H1 (cell line): ENCODE measurements around the gene C1QL3. TPM values are rescaled to one million over a fixed set of nuclear protein-coding genes. Genes with fewer than 3 reads are reported as not detected.

Source experiments
- CTCF ChIA-PET: fragments of 300-600 bp; sonication (Branson Sonifier 250); formaldehyde crosslinking; loops from one replicate; lab custom pipeline; 2021; ENCODE audit not compliant: partially characterized antibody; lab: Charles Lee
- POLR2A ChIA-PET: fragments of 300-600 bp; sonication (Branson Sonifier 250); formaldehyde crosslinking; loops from one replicate; lab custom pipeline; 2021; ENCODE audit warnings: inconsistent platforms; ENCODE audit not compliant: partially characterized antibody; lab: Charles Lee
- DNase-seq, 2 experiments: peaks; one replicate each; pipeline versions ENCODE4 v3.0.0 to v3.0.0-alpha.2; 2010 to 2022; ENCODE audit warnings: low spot score in 2 of 2, low read depth in 1 of 2, mixed read lengths in 1 of 2
- FAIRE-seq: peaks from 2 replicates; lab custom pipeline; 2011; peaks lifted over from hg19 to GRCh38; lab: Jason Lieb, UNC
- H2AFZ ChIP-seq: 2 replicates; pipeline ENCODE4 v1.8.1; 2012; ENCODE audit warnings: low read length, inconsistent platforms
- H2AK5ac ChIP-seq: 2 replicates; pipeline ENCODE4 v1.6.1; 2013; ENCODE audit warnings: low read depth, low read length
- H2BK120ac ChIP-seq: replicated peaks from 2 replicates; pipeline ENCODE3; 2013; ENCODE audit warnings: low read depth, low read length, inconsistent platforms
- H2BK12ac ChIP-seq: 2 replicates; pipeline ENCODE4 v1.6.1; 2013; ENCODE audit warnings: low read depth, low read length
- H2BK15ac ChIP-seq: 2 replicates; pipeline ENCODE4 v1.6.1; 2013; ENCODE audit warnings: low read length
- H2BK20ac ChIP-seq: 2 replicates; pipeline ENCODE4 v1.6.1; 2013; ENCODE audit warnings: low read length
- H2BK5ac ChIP-seq: 2 replicates; pipeline ENCODE4 v1.6.1; 2013; ENCODE audit warnings: low read depth, low read length
- H3K14ac ChIP-seq: 2 replicates; pipeline ENCODE4 v1.6.1; 2013; ENCODE audit warnings: inconsistent platforms; ENCODE audit not compliant: insufficient read length
- H3K18ac ChIP-seq: 2 replicates; pipeline ENCODE4 v1.6.1; 2013; ENCODE audit warnings: low read length; ENCODE audit errors: extremely low read depth
- H3K23ac ChIP-seq: 2 replicates; pipeline ENCODE4 v1.6.1; 2013; ENCODE audit warnings: inconsistent platforms; ENCODE audit not compliant: insufficient read length
- H3K23me2 ChIP-seq: 2 replicates; pipeline ENCODE4 v1.6.1; 2013; ENCODE audit warnings: low read depth, low read length
- H3K27ac ChIP-seq: 2 replicates; pipeline ENCODE4 v1.6.1; 2011; ENCODE audit warnings: low read depth, low read length, inconsistent platforms
- H3K27me3 ChIP-seq, 4 experiments: replicated peaks in 1 of 4; 1 replicate in 1 of 4; 2 replicates in 3 of 4; pipeline versions ENCODE4 v1.6.1 to v1.8.1; 2011 to 2013; ENCODE audit warnings: low read length in 3 of 4, mild to moderate bottlenecking in 3 of 4, inconsistent platforms in 2 of 4, mixed read lengths in 2 of 4, moderate library complexity in 1 of 4; ENCODE audit not compliant: control insufficient read depth in 3 of 4, insufficient read depth in 3 of 4; ENCODE audit errors: extremely low read depth in 1 of 4
- H3K36me3 ChIP-seq, 4 experiments: 2 replicates each; pipeline versions ENCODE4 v1.6.1 to v1.8.1; 2011 to 2013; ENCODE audit warnings: mild to moderate bottlenecking in 4 of 4, low read length in 3 of 4, moderate library complexity in 2 of 4, control low read depth in 1 of 4, inconsistent platforms in 1 of 4; ENCODE audit not compliant: insufficient read depth in 4 of 4, control insufficient read depth in 2 of 4
- H3K4ac ChIP-seq: replicated peaks from 2 replicates; pipeline ENCODE3; 2013; ENCODE audit warnings: low read length, low read depth, mixed read lengths, inconsistent platforms; ENCODE audit not compliant: insufficient read length
- H3K4me1 ChIP-seq, 4 experiments: replicated peaks in 1 of 4; 1 replicate in 1 of 4; 2 replicates in 3 of 4; pipeline versions ENCODE4 v1.6.1 to v1.8.1; 2011 to 2013; ENCODE audit warnings: low read length in 3 of 4, inconsistent platforms in 2 of 4, mixed read lengths in 1 of 4; ENCODE audit not compliant: insufficient read depth in 4 of 4, control insufficient read depth in 3 of 4
- H3K4me2 ChIP-seq, 2 experiments: 2 replicates each; pipeline versions ENCODE4 v1.6.1 to v1.8.1; 2011 to 2013; ENCODE audit warnings: low read depth in 2 of 2, low read length in 2 of 2, control low read depth in 1 of 2, inconsistent platforms in 1 of 2, mild to moderate bottlenecking in 1 of 2; ENCODE audit not compliant: insufficient read depth in 1 of 2
- H3K4me3 ChIP-seq, 4 experiments: fragments of 200-600, 300-600 bp in 1 of 4; sonication (generic), shearing (Covaris generic), sonication (Bioruptor Twin) in 1 of 4; 2 replicates each; pipeline versions ENCODE4 v1.5.1 to v1.8.1; 2011 to 2016; ENCODE audit warnings: low read length in 4 of 4, low read depth in 3 of 4, control low read depth in 2 of 4, inconsistent platforms in 2 of 4, mild to moderate bottlenecking in 2 of 4, mixed read lengths in 1 of 4, moderate library complexity in 1 of 4; ENCODE audit not compliant: insufficient read depth in 2 of 4; ENCODE audit errors: extremely low read depth in 1 of 4
- H3K56ac ChIP-seq: replicated peaks from 2 replicates; pipeline ENCODE3; 2013; ENCODE audit warnings: low read depth, mild to moderate bottlenecking, mixed read lengths, low read length, inconsistent platforms; ENCODE audit not compliant: insufficient read length
- H3K79me1 ChIP-seq: 2 replicates; pipeline ENCODE4 v1.6.1; 2013; ENCODE audit warnings: low read depth, low read length, control low read depth
- H3K79me2 ChIP-seq, 2 experiments: 2 replicates each; pipeline versions ENCODE4 v1.6.1 to v1.8.1; 2012 to 2013; ENCODE audit warnings: low read length in 2 of 2, mild to moderate bottlenecking in 2 of 2, inconsistent platforms in 1 of 2; ENCODE audit not compliant: insufficient read depth in 2 of 2, control insufficient read depth in 1 of 2
- H3K9ac ChIP-seq, 4 experiments: replicated peaks in 1 of 4; 1 replicate in 1 of 4; 2 replicates in 3 of 4; pipeline versions ENCODE4 v1.6.1 to v1.8.1; 2011 to 2013; ENCODE audit warnings: low read depth in 3 of 4, low read length in 3 of 4, control low read depth in 2 of 4, mild to moderate bottlenecking in 2 of 4, moderate library complexity in 2 of 4, inconsistent platforms in 1 of 4; ENCODE audit errors: extremely low read depth in 1 of 4
- H3K9me3 ChIP-seq, 2 experiments: 2 replicates each; pipeline versions ENCODE4 v1.6.1 to v1.8.1; 2012 to 2013; ENCODE audit warnings: mild to moderate bottlenecking in 2 of 2, moderate library complexity in 2 of 2, control low read depth in 1 of 2, inconsistent platforms in 1 of 2, low read depth in 1 of 2, low read length in 1 of 2, mixed read lengths in 1 of 2; ENCODE audit not compliant: insufficient read depth in 2 of 2
- H4K20me1 ChIP-seq, 2 experiments: replicated peaks in 1 of 2; 2 replicates each; pipeline versions ENCODE3 to v1.8.1; 2011 to 2013; ENCODE audit warnings: inconsistent platforms in 2 of 2, low read length in 2 of 2, mild to moderate bottlenecking in 1 of 2; ENCODE audit not compliant: insufficient read depth in 2 of 2, control insufficient read depth in 1 of 2
- H4K5ac ChIP-seq: 2 replicates; pipeline ENCODE4 v1.6.1; 2013; ENCODE audit warnings: low read length, low read depth, mixed read lengths, inconsistent platforms; ENCODE audit not compliant: insufficient read length
- H4K8ac ChIP-seq: 2 replicates; pipeline ENCODE4 v1.8.0; 2013; ENCODE audit warnings: mild to moderate bottlenecking, moderate library complexity, low read length, inconsistent platforms; ENCODE audit not compliant: insufficient read depth; ENCODE audit errors: extremely low read depth
- H4K91ac ChIP-seq: replicated peaks from 2 replicates; pipeline ENCODE3; 2013; ENCODE audit warnings: low read length, mixed read lengths, inconsistent platforms; ENCODE audit not compliant: insufficient read length
- CEBPB ChIP-seq: IDR thresholded peaks from 2 replicates; pipeline ENCODE4 v1.6.1; 2012; ENCODE audit warnings: low read depth, low read length
- CTCF ChIP-seq, 3 experiments: IDR thresholded peaks; 1 replicate in 2 of 3; 2 replicates in 1 of 3; pipeline versions ENCODE4 v1.5.1 to v1.6.1; 2011; ENCODE audit warnings: low read length in 3 of 3, mild to moderate bottlenecking in 3 of 3, inconsistent platforms in 2 of 3, low read depth in 1 of 3, moderate library complexity in 1 of 3; ENCODE audit not compliant: insufficient read depth in 1 of 3; ENCODE audit errors: control extremely low read depth in 1 of 3
- HDAC2 ChIP-seq, 2 experiments: fragments of 300-600 bp in 1 of 2; sonication (generic) in 1 of 2; IDR thresholded peaks; 2 replicates each; pipeline ENCODE4 v1.6.1; 2011 to 2012; ENCODE audit warnings: low read depth in 2 of 2, low read length in 2 of 2, mild to moderate bottlenecking in 2 of 2, moderate library complexity in 2 of 2, borderline replicate concordance in 1 of 2, inconsistent platforms in 1 of 2
- KDM4A ChIP-seq: IDR thresholded peaks from one replicate; pipeline ENCODE4 v1.7.1; 2012; ENCODE audit warnings: low read depth, mild to moderate bottlenecking, moderate library complexity, low read length, inconsistent platforms; ENCODE audit not compliant: severe bottlenecking
- KDM5A ChIP-seq: fragments of 200-600 bp; IDR thresholded peaks from 2 replicates; pipeline ENCODE4 v1.7.1; 2012; ENCODE audit warnings: mild to moderate bottlenecking, low read length, inconsistent platforms, mixed read lengths
- MAFK ChIP-seq: IDR thresholded peaks from 2 replicates; pipeline ENCODE4 v1.6.1; 2012; ENCODE audit warnings: low read depth, mild to moderate bottlenecking, improper control_type of control experiment, low read length
- SIX5 ChIP-seq: IDR thresholded peaks from 2 replicates; pipeline ENCODE4 v1.6.1; 2011; ENCODE audit warnings: mild to moderate bottlenecking, low read depth, low read length
- TBP ChIP-seq: IDR thresholded peaks from 2 replicates; pipeline ENCODE4 v1.6.1; 2011; ENCODE audit warnings: low read depth, low read length, improper control_type of control experiment
- WGBS, 2 experiments: shearing (Covaris generic) in 1 of 2; methylation state at CpG; one replicate each; pipeline versions ENCODE4 v1.1.6 to v1.1.7; 2013 to 2015; ENCODE audit warnings: low lambda C conversion rate in 2 of 2, mixed read lengths in 2 of 2, inconsistent platforms in 1 of 2, low coverage in 1 of 2, missing lambda C conversion rate in 1 of 2; ENCODE audit not compliant: insufficient replicate concordance in 2 of 2, insufficient coverage in 1 of 2, insufficient read length in 1 of 2; ENCODE audit errors: extremely low coverage in 1 of 2, missing lambda C conversion rate in 1 of 2; 5-methylcytosine and 5-hydroxymethylcytosine counted together
- polyA plus RNA-seq, 7 experiments: library from polyadenylated mRNA; depleted of rRNA in 3 of 7; stranded (reverse) in 5 of 7; unstranded in 2 of 7; fragments of >200 nt in 5 of 7; fragments of 200-250 nt in 2 of 7; gene quantifications; 1 replicate in 5 of 7; 2 replicates in 1 of 7; 4 replicates in 1 of 7; pipeline versions ENCODE4 v1.2.1 to v1.2.3, GENCODE V29; 2011 to 2013; ENCODE audit warnings: missing spikeins in 2 of 7, mixed read lengths in 2 of 7
- total RNA-seq: library from RNA; stranded (reverse); fragmentation: NEBNext Ultra II Directional; extraction: Animal tissue kit (Norgen Biotek cat#: 25700); gene quantifications from 2 replicates; pipeline ENCODE4 v1.2.1, GENCODE V29; 2021
- TF ChIP-seq, protein P1 (sequence below): IDR thresholded peaks from 2 replicates; pipeline ENCODE4 v1.6.1; 2012; ENCODE audit warnings: low read length, inconsistent platforms

C1QL3 gene
- total and polyA plus RNA-seq, 2 of the 8 experiments (the other 6 are each of a cell fraction or from before 2014, with no cell fraction given): 1.0 to 1.8 TPM

GRCh38 chr10:16545116-16545736 is 23.5 kb upstream of the C1QL3 start:
- POLR2A ChIA-PET: no interaction called here
- Histone ChIP-seq H3K36me3 (no peaks in the 10 kb centered on the region), H2BK20ac (no peak overlapping the region), H3K56ac (no peak overlapping the region), H3K79me1 (no peaks in the 10 kb centered on the region), H3K23ac (no peak overlapping the region), H2AK5ac (no peak overlapping the region), H3K4me1 (no peaks in the 10 kb centered on the region), H3K18ac (no peak overlapping the region), H2BK12ac (no peak overlapping the region), H3K4me3 (no peak overlapping the region), H3K14ac (no peak overlapping the region), H3K23me2 (no peaks in the 10 kb centered on the region), H4K20me1 (no peaks in the 10 kb centered on the region), H3K9ac (no peak overlapping the region), H3K27me3 (no peaks in the 10 kb centered on the region), H2BK15ac (no peak overlapping the region), H2BK120ac (no peak overlapping the region), H2BK5ac (no peak overlapping the region), H2AFZ (no peak overlapping the region), H3K79me2 (no peaks in the 10 kb centered on the region), H3K4ac (no peak overlapping the region), H4K8ac (no peak overlapping the region), H3K4me2 (no peak overlapping the region), H3K27ac (no peak overlapping the region), H4K5ac (no peak overlapping the region), H4K91ac (no peak overlapping the region), H3K9me3 (no peaks in the 10 kb centered on the region)
- 38% methylated on average over 7 of the region's 7 CpGs; no CpG with 5 or more reads in 1 of the 2 experiments for WGBS, 2 experiments
- DNase-seq (no peak), FAIRE-seq (peak; percentile 99)
- CTCF ChIA-PET: interaction anchor here (0.6 to 3.8 kb wide), 32 partner anchors 8 to 667 kb away, joined by 3 to 28 read pairs (median 4); no protein-coding TSS in a partner anchor
- TF ChIP-seq CTCF (IDR thresholded peaks at IDR 0.05; ENCODE audit: control extremely low read depth in 1 of 3, insufficient read depth in 1 of 3, low read depth in 1 of 3, low read length in 3 of 3) (peak in 2 of 3 experiments; percentile 73 to 94; a peak in 3 of 4 replicates), CEBPB (no peak), KDM5A (no peak), SIX5 (no peak), MAFK (no peak), TBP (no peak), KDM4A (no peak), HDAC2 (IDR thresholded peaks at IDR 0.05; ENCODE audit: borderline replicate concordance in 1 of 2, low read depth in 2 of 2, low read length in 2 of 2) (no peak)
- TF ChIP-seq, protein P1, sequence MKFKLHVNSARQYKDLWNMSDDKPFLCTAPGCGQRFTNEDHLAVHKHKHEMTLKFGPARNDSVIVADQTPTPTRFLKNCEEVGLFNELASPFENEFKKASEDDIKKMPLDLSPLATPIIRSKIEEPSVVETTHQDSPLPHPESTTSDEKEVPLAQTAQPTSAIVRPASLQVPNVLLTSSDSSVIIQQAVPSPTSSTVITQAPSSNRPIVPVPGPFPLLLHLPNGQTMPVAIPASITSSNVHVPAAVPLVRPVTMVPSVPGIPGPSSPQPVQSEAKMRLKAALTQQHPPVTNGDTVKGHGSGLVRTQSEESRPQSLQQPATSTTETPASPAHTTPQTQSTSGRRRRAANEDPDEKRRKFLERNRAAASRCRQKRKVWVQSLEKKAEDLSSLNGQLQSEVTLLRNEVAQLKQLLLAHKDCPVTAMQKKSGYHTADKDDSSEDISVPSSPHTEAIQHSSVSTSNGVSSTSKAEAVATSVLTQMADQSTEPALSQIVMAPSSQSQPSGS: no peak
